Lower leg skin (tissue), 4 donors: ENCODE measurements around the gene MRPS2. TPM values are rescaled to one million over a fixed set of nuclear protein-coding genes. Genes with fewer than 3 reads are reported as not detected.
A peak's percentile ranks its signal among the peaks of the same experiment; 100 is the strongest.

Experiments used
- DNase-seq, 2 donors: peaks; one replicate each; pipeline ENCODE4 v3.0.0-alpha.2; 2019; ENCODE audit warnings: low spot score in 2 of 2
- H3K4me3 ChIP-seq: fragments of 200-600 bp; sonication (generic); 2 replicates; pipeline ENCODE4 v1.5.1; 2017; ENCODE audit warnings: mild to moderate bottlenecking, low read depth; ENCODE audit not compliant: poor library complexity, severe bottlenecking
- POLR2A ChIP-seq, 2 donors: fragments of 450-650 bp; IDR thresholded peaks; one replicate each; pipeline ENCODE4 v1.6.1; 2016 to 2017; ENCODE audit warnings: antibody characterized with exemption in 2 of 2, mild to moderate bottlenecking in 1 of 2, moderate library complexity in 1 of 2
- WGBS, 2 donors: methylation state at CpG; one replicate each; pipeline ENCODE4 v1.1.5; 2018; 5-methylcytosine and 5-hydroxymethylcytosine counted together
- intact Hi-C: fragments of 100-400 bp; cut with DNase I; formaldehyde crosslinking; loops from one replicate; pipeline ENCODE4 v1.15.0; 2023; ENCODE audit warnings: low total_unique reads
- total RNA-seq, 4 donors: library from RNA; depleted of rRNA; stranded (reverse); fragments of >200 nt; gene quantifications; one replicate each; pipeline ENCODE4 v1.1.0, GENCODE V29; 2016
- TF ChIP-seq, protein P1 (sequence below), 3 donors: fragments of 450-650 bp; IDR thresholded peaks; one replicate each; pipeline ENCODE4 v1.5.1; 2016; ENCODE audit warnings: antibody characterized with exemption in 3 of 3, mild to moderate bottlenecking in 3 of 3, moderate library complexity in 2 of 3

Gene MRPS2
- total RNA-seq, 4 donors from 2014 or later: 41.3 to 61.6 (median 49.7) TPM

DNA sequence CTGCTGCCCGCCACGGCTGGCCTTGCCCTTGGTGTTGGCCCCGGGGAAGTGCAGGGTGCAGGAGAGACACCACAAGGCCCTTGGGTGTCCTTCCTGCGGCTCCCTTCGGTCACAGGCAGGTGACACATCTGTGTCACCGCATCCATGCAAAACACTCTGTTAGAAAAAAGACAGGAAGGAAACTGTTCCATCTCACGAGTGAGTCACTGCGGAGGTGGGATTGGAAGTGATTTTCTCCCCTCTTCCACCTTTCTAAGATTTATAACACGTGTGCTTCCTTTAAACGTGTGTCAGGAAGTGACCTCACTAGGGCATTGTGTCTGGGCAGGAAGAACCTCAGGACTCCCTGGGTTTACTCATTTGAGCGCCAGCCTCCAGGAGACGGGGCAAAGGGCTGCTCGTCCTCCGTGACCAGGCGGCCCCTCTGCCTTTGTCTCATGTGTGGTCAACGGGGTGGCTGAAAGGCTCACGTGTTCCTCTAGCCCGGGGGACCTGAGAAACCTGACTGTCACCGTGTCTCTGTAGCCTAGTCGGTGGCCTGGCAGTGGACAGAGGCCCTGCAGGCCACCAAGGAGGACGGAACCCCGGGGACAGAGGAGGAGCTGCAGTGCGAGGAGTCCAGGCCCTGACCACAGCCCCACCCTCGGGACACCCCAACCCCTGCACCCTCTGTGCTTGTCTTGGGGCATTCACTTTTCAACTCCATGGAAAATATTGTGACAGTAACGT, 15.8 kb downstream of the MRPS2 start:
- no peak for TF ChIP-seq POLR2A (IDR thresholded peaks at IDR 0.05)
- TF ChIP-seq, protein P1, sequence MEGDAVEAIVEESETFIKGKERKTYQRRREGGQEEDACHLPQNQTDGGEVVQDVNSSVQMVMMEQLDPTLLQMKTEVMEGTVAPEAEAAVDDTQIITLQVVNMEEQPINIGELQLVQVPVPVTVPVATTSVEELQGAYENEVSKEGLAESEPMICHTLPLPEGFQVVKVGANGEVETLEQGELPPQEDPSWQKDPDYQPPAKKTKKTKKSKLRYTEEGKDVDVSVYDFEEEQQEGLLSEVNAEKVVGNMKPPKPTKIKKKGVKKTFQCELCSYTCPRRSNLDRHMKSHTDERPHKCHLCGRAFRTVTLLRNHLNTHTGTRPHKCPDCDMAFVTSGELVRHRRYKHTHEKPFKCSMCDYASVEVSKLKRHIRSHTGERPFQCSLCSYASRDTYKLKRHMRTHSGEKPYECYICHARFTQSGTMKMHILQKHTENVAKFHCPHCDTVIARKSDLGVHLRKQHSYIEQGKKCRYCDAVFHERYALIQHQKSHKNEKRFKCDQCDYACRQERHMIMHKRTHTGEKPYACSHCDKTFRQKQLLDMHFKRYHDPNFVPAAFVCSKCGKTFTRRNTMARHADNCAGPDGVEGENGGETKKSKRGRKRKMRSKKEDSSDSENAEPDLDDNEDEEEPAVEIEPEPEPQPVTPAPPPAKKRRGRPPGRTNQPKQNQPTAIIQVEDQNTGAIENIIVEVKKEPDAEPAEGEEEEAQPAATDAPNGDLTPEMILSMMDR (IDR thresholded peaks at IDR 0.05): no peak
- intact Hi-C loops: no loop called here
- 74 to 76% methylated on average over 25 of the region's 25 CpGs for WGBS, 2 donors
- DNase-seq: peak in 1 of 2 donors; percentile 69
- no peak overlapping the region for H3K4me3 ChIP-seq

- intact Hi-C loops: no loop called here
- DNase-seq: peak in 1 of 2 donors; percentile 74
- WGBS, 2 donors: 90 to 92% methylated on average over 24 of the region's 24 CpGs
- TF ChIP-seq, protein P1 (IDR thresholded peaks at IDR 0.05): no peak
- TF ChIP-seq POLR2A (IDR thresholded peaks at IDR 0.05): no peak
- no peak overlapping the region for H3K4me3 ChIP-seq
Measured at GRCh38 chr9:135517407-135517822, 16.9 kb downstream of the MRPS2 start.

- 89 to 94% methylated on average over 10 of the region's 10 CpGs for WGBS, 2 donors
- intact Hi-C loops: no loop called here
- TF ChIP-seq, protein P1 (IDR thresholded peaks at IDR 0.05): no peak
- no peak for TF ChIP-seq POLR2A (IDR thresholded peaks at IDR 0.05)
- H3K4me3 ChIP-seq: no peak overlapping the region
- DNase-seq: no peak
Measured at GRCh38 chr9:135519179-135519971, 18.9 kb downstream of the MRPS2 start.

- WGBS, 2 donors: 78 to 82% methylated on average over 15 to 18 of the region's 18 CpGs
- TF ChIP-seq, protein P1 (IDR thresholded peaks at IDR 0.05): no peak
- no peak for TF ChIP-seq POLR2A (IDR thresholded peaks at IDR 0.05)
- DNase-seq: peak in 1 of 2 donors; percentile 68
Measured at GRCh38 chr9:135520916-135521607, 20.6 kb downstream of the MRPS2 start, which contains the start of gene LCN1. Gene LCN1 (plus strand): TSS chr9:135521440. CDS start chr9:135521498, 58 bp downstream.

DNA sequence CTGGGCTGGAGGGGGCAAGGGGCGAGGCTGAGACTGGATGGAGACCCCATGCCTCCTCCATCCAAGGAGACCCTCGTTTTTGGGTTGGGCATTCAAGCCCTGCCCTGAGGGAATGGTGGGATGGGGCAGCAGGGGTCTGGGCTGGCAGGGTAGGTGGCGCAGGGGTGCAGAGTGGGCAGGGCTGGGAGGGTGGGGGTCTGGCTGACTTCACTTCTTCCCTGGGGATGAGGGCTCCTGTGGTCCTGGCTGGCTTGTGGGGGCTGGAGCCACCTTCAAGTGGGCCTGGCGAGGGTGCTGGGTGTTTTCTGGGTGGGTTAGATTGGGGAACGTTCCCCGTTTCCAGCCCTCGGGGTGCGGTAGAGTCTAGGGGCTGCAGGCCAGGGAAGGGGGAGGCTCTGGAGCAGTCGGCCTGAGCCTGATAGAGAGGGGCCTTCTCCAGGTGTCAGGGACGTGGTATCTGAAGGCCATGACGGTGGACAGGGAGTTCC, 21.2 kb downstream of the MRPS2 start:
- intact Hi-C loops: no loop called here
- TF ChIP-seq, protein P1 (IDR thresholded peaks at IDR 0.05): no peak
- TF ChIP-seq POLR2A (IDR thresholded peaks at IDR 0.05): no peak
- DNase-seq: peak in 1 of 2 donors; percentile 72
- 75 to 76% methylated on average over 7 to 11 of the region's 11 CpGs for WGBS, 2 donors
- H3K4me3 ChIP-seq: no peak overlapping the region

More at GRCh38 chr9:135520916-135521607, 20.6 kb downstream of the MRPS2 start, which contains the start of gene LCN1:
- H3K4me3 ChIP-seq: no peak within 1 kb of the TSS
- intact Hi-C loops: no loop called here
